ENCODE data around the gene MPP3.

Gene MPP3

DNA sequence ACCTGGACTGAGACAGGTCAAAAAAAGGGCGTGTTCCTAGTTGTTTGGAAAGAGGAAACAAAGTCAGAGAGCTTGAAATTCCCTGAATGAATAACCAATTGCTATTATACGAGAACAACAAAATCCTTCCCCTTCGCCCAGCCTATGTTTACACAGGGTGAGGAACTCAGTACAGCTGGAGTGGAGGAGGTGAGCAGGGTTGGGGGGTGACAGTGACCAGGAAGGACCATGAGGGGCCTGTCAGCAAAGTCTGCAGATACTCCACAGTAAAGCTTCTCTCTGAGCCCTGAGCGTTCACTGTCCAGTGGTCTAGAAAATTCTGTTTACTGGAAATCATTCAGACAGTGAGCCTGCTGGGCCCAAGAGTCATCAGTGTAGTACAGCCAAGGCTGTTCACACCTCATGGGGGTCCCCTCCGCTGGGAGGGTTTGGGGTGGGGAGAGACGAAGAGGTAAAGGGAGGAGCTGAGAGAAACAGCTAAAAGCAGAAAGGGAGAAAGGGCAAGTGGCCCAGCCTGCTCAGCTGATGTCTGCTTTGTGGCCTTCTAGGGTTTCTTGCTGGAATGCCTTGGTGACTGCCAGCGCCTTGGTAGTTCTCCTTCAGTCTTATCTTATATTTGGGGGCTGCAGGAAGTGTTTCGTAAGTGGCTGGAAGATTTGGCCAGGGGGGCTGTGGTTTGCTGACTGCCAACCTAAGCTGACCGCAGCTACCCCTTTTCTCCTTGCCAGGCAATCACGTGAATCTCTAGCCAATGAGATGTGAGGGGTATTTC, 59.9 kb downstream of the MPP3 start:
- DNase-seq (ENCODE audit: low read depth in 2 of 2) = no peak

DNA sequence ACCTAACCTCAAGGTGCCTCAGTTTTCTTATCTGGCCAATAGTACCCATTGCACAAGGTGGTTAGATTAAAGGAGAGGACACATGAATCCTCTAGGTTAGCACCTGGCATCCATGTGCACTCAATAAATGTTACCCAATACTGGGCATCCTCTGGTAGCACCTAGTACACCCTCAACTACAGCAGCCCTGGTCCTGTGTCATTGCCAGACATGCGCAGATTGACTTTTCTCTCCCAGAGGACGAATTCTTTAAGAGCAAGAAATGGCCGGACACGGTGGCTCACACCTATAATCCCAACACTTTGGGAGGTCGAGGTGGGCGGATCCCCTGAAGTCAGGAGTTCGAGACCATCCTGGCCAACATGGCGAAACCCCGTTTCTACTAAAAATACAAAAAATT, 61.5 kb downstream of the MPP3 start:
- DNase-seq (ENCODE audit: low read depth in 2 of 2) = no peak

DNA sequence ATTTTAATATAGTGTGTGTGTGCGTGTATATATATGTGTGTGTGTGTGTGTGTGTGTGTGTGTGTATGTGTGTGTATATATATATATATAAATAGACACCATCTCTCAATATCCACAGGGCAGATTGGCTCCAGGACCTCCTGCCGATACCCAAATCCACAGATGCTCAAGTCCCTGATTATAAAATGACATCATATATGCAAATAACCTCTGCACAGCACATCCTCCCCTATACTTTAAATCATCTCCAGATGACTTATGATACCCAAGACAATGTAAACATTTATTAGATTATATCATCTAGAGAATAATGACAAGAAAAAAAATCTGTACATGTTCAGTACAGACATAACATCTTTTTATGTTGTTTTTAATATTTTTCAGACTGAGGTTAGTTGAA, 62.0 kb downstream of the MPP3 start:
- DNase-seq (ENCODE audit: low read depth in 2 of 2) = no peak

DNA sequence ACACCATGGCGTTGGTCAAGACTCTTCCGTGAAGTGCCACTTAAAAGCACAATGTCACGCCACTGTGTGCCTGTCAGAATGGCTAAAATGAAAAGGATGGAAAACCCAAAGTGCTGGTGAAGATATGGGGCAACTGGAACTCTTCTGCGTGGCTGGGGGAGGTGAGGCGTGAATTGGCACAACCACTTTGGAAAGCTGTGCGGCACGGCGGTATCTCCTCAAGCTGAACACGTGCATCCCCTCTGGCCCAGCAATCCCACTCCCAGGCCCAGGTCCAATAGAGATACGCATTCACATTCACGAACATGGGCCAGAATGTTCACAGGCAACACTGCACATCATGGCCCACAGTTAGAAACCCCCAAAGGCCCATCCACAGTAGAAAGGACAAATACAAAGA, 63.1 kb downstream of the MPP3 start:
- DNase-seq (ENCODE audit: low read depth in 2 of 2) = no peak

DNA sequence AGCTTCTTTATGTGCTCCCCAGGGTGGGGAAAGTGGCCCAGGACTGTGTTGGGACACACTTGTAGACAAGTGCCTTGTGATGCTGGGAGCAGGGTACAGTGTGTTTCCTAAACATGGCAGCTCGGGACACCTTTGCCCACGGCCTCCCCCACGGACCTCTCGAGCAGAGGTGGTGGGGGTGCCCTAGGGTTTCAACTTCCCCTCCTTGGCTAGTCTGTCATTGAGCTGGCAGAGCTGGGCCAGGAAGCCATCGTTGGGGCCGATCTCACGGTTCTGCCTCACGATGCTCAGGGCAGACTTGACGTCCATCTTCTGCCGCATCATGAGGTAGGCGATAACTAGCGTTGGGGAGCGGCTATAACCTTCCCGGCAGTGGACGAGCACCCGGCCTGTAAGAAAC, 63.5 kb downstream of the MPP3 start:
- no peak for DNase-seq (ENCODE audit: low read depth in 2 of 2)

DNA sequence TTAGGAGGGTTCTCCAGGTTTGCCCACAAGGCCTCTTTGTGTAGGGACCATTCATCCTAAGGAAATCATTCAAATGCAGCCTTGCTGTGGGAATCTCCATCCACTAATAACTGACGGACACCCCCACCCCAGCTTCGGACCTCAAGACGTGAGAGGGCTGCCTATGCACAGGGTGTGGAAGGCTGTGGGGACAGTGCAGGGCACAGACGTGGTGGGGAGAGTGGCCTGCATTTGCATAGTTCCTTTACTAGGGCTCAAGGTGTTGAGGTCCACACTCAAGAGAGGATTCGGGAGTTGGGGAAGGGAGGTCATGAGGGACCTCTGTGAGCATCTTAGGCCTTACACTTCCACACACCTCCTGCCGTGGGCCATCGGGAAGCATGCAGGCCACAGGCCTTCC, 64.0 kb downstream of the MPP3 start:
- DNase-seq (ENCODE audit: low read depth in 2 of 2) = no peak

DNA sequence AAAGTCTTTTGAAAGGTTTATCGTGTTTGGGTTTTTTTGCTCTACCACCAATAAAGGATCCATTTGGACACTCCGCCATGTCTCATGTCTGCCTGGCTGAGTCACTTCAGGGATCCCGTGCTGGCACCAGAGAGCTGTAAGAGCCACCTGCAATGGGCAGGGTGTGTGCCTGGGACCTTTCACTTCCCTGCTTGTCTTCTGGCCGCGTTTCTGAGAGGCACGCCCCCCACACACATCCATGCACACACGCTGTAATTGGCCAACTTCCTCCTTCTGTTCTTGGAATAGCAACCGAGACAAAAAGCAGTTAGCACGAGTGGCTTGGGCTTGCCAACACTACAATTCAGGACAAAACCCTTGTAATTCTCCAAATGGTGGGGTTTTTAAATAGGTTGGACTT, 64.6 kb downstream of the MPP3 start:
- no peak for DNase-seq (ENCODE audit: low read depth in 2 of 2)

DNA sequence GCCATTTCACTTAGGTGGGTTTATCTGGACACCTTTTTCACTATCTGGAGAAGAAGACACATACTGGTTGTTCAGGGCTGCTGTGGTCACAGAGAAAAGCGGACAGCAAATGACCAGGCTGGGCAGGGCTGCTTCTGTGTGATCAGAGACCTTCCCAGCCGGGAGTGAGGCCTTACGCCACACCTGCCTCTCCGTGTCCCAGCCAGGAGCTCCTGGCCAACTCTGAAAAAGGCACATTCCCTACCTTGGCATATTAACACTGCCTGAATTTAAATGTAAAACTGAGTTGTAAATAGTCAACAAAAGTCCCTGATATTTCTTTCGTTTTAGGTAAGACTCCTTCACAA, 65.3 kb downstream of the MPP3 start:
- DNase-seq (ENCODE audit: low read depth in 2 of 2) = no peak

DNA sequence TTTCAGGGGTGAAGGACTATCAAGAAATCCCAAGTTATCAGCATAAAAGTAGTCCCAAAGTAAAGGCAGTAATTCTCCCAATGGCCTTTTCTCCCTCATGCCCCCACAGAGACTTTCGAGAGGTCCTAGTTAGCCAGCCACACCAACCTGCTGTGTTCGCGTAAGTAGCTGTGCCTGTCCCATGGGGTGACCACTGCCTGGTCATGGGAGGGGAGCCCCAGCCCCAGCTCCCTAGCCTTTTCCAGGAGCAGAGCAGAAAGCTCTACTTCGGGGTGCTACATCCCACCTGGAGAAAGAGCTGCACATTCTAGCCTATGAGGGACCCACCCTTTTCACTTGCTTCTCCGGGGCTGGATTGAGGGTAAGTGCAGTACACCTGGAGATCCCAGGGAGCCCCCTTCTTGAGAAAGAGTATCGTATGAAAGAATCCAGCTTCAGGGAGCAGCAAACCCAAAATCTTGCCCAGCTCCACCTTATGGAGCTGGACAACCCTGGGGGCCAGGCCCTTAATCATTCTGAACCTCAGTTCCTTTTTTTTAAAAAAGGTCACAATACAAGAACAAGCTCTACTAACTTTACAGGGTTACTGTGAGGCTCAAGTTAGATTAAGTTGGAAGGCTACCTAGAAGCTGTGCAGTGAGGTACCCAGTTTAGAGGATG, 65.8 kb downstream of the MPP3 start:
- no peak for DNase-seq (ENCODE audit: low read depth in 2 of 2)

DNA sequence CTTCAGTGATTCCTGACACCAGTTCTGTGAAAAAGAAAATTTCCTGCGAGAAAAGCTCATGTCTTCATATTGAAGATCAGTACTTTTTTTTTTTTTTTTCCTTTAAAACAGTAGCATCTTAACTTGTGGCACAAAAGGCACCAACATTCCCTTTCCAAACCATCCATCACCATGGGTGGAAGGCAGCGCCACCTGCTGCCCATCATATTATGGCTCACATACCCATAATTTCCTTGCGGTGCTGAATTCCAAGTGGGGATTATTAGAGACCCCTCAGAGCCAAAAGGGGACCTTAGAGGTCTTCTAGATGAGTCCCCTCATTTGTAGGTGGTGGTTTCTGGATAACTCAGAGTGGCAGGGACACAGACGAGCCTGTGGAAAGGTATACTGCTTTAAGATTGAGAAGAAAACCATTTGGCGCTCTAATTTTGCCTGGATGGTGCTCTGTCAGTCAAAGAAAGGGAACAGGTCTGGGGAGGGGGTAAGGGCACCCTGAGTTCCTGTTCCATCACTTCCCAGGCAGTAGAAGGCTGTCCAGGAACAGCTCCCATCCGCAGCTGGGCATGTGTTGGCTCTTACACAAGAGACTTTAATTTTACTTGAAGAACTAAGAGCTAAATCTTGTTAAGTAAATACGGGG, 66.4 kb downstream of the MPP3 start:
- DNase-seq (ENCODE audit: low read depth in 2 of 2) = no peak

DNA sequence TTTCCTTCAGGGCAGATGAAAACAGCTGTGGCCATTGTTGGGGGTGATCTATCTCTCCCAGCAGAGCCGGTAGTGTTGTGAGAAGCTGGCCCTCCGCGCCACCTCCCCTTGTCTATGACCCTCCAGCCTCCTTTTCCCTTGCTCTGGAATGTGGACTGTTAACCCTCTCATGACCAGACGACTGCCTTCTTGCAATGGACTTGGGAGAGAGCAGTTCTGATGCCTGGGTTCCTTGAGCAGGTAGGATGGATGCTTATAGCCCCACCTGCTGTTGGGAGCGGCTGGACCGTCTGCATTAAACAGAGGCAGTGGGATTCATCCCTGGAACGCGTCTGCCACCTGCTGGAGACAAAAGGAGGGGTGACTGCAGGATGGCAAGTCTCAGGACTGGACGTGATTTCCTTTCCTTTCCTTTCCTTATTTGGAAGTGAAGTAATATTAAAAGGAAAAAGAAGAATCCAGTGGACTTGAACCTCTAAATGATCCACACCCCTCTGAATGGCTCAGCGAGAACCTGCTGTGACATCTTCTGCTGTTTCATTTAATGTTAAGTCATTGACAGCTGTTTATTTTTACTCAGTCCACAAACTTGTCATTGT, 72.6 kb downstream of the MPP3 start:
- peak; percentile 71 to 75 for DNase-seq (ENCODE audit: low read depth in 2 of 2)

DNA sequence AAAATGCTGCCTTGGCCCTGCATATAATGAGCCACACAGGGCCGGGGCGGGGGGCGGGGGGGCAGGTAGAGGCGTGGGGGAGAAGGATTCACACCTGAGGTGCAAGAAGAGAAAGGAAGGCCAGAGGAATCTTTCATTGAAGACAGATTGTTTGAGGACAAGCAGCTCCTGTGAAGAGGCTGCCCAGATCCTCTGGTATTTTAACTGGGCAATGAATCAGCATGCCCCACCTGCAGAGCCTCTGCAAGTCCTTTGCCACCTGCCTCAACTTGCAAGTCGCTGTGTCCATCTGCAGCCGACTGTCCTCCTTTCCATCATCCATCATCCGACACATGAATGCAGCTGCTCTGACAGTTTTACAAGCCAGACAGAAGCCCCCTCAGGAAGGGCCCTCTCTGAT, 73.1 kb downstream of the MPP3 start:
- DNase-seq (ENCODE audit: low read depth in 2 of 2) = no peak

DNA sequence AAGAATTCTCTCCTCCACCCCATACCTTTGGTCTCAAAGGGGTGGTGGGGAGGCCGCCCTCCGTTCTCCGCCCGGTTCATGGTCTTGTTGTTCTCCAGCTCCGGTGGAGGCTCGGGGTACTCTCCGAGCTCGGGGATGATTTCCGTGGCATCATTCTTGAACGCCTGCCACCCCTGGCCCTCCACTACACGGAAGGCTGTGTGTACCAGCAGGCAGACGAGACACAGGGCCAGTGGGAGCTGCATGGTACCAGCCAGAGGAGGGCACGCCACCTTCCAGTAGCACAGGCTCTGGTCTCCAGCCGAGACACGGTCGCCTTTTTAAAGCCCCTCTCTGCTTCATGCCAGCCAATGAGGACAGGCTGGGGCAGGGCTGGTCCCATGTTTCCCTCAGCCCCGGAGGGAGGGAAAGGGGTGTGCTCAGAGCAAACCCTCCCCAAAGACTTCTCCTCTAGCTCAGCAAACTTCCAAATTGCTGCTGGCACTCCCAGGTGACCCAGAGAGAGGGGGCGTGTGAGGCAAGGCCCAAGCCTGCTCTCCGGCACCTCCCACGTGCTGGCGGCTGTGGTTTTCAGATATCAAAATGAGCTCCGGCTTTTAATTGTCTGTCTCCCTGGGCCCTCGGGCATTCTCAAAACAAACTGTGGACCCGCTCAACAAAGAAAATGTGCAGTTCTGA, 74.3 kb downstream of the MPP3 start, which contains the start of gene SOST:
Gene SOST, minus strand, starts transcription at position 295 of the 678 bp plus-strand sequence. Its CDS starts 50 bp downstream, at position 245.
- no peak for DNase-seq (ENCODE audit: low read depth in 2 of 2)

DNA sequence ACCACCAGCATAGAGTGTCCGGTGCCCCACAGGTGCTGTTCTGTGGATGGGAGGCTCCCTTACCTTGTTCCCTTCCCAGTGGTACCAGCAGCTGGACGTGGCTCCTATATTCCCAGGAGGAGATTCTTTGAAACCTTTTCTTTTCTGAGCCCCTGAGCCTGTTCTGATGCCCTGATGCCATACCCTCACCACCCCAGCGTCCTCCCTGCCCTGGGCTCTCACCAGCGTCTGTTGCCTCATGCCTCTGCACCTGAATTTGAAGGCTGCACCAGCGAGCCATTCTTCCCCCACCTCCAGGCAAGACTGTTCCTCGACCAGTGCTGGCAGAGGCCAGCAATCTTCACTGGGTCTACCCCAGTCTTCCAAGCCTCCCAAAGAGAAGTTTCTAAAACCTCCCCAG, 74.9 kb downstream of the MPP3 start:
- DNase-seq (ENCODE audit: low read depth in 2 of 2) = no peak

DNA sequence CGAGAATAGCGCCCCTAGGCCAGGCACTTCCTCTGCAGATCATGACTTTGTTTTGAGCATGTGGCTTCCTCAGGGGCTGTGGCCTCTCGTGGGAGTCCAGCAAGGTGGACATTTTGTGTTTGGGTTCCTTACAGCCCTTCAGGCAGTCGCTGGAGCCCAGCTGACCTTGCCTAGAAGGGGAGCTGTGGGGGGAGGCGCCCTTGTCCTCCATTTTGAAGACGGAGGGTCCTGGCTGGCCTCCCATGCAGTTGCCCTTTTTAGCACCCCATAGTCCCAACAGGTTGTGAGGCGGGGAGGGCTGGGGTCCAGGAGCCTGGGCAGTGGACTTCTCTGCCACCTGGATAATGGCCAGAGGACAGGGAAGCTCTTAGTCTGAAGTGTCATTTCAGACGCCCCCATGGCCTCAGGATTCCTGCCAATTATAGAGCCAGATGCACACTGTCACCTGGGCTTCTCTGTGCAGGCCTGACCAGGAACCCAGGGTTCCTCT, 75.7 kb downstream of the MPP3 start:
- no peak for DNase-seq (ENCODE audit: low read depth in 2 of 2)

DNA sequence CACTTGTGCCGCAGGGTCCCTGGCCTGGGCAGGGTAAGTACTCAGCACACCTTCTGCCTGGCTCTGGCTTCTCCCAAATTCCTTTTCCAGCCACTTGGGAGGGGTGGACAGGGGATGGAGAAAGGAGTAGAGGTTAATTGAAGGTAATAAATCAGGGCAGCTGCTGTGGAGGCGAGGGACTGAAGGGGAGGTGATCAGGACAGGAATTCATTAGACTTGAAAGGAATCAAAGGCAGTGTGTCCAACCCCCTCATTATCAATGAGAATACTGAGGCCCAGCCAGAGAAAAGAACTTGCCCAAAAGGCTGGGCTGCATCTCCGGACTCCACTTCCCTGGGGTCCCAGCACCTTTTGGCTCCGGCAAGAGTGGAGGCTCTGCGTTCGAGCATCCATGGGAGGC, 76.7 kb downstream of the MPP3 start:
- no peak for DNase-seq (ENCODE audit: low read depth in 2 of 2)

DNA sequence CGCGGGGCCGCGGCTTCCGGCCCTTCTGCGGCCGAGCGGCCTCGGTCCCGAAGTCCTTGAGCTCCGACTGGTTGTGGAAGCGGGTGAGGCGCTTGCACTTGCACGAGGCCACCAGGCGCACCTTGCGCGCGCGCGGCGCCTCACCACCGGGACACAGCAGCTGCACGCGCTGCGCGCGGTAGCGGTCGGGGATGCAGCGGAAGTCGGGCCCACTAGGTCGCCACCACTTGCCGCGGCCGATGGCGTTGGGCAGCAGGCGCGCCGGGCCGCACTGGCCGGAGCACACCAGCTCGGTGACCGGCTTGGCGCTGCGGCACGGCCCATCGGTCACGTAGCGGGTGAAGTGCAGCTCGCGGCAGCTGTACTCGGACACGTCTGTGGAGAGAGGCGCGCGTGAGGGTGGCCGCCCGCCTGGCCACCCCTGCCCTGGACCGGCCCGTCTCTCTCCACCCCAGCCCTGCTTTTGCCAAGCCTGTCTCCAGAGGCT, 77.5 kb downstream of the MPP3 start:
- no peak for DNase-seq (ENCODE audit: low read depth in 2 of 2)

DNA sequence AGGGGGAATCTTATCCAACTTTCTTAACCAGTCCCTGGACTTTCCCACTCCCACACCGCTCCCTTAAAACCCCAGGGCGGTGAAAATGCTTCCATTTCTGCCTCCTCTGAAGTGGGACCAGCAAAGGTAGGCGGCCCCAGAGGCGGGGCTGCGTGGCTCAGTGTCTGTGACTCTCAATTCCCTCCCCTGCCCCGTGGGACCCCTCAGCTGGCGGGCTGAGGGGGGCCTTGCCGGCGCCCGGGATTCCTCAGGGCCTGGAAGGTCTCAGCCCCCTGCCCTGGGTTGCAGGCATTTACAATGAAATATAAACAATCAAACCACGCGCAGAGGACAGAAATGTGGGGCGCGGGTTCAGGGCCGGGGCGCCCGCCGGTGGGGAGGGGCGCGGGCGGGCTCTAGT, 78.0 kb downstream of the MPP3 start:
- DNase-seq (ENCODE audit: low read depth in 2 of 2) = no peak

DNA sequence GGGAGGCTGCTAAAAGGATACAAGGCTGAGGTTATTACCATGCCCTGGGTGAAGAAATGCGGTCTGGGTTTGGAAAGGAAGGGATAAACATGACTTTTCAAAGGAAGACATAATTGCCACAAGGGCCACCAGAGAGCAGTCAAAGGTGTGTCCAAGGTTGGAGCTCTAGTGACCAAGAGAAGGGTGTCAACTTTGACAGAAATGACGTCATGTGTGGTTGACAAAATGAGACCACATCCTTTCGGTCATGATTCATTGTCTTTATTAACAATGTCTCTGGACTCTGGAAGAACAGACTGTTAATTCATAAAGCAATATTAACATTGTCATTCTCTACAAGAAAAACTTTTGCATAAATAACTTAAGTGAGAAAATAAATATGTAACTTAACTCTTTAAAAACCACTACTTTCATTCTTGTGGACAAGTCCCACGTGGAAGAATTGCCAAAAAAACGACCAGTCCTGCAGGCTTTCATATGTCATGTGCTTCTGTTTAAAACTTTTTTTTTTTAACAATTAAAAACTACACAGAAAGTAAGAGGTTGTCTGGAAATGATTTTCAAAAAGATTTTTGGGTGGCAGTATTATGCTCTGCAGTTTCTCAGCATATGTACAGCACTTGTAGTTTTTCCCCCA, 79.3 kb downstream of the MPP3 start:
- DNase-seq (ENCODE audit: low read depth in 2 of 2) = no peak

Data from stimulated activated CD8-positive, alpha-beta memory T cell treated with anti-CD3 and anti-CD28 coated beads, Interleukin-2, amount 100 ng/mL, for 1 hour (primary cell).